ENCODE data around the gene CCDC197. TPM values are rescaled to one million over a fixed set of nuclear protein-coding genes. Genes with fewer than 3 reads are reported as not detected.
A peak's percentile ranks its signal among the peaks of the same experiment; 100 is the strongest.

The CCDC197 gene
- total RNA-seq, 2 experiments from 2014 or later, result 0.45 TPM; not detected in 1

GRCh38 chr14:93956514-93957332 is 40.4 kb upstream of the CCDC197 start:
- peak; percentile 47 for DNase-seq
- Mint-ChIP-seq H3K36me3 (ENCODE audit: low read depth) (peaks cover 59% of the 10 kb centered on the region), H3K27ac (peak overlapping the region; percentile 99), H3K9me3 (no peaks in the 10 kb centered on the region), H3K4me1 (peaks cover 98% of the 10 kb centered on the region), H3K27me3 (no peaks in the 10 kb centered on the region), H3K4me3 (peak overlapping the region; percentile 91)
- ChIA-PET POLR2A (interaction anchor here (2.3 to 12.1 kb wide), 6 partner anchors 8 to 44 kb away, joined by 10 to 616 read pairs (median 20); partner anchors contain the start of gene ASB2), CTCF (interaction anchor here (0.5 to 13.3 kb wide), 7 partner anchors 9 to 777 kb away, joined by 3 to 156 read pairs (median 3); no protein-coding TSS in a partner anchor)

- Mint-ChIP-seq H3K4me1 (peaks cover 96% of the 10 kb centered on the region), H3K9me3 (no peaks in the 10 kb centered on the region), H3K27ac (peak overlapping the region; percentile 99), H3K27me3 (no peaks in the 10 kb centered on the region), H3K36me3 (ENCODE audit: low read depth) (peaks cover 55% of the 10 kb centered on the region), H3K4me3 (peak overlapping the region; percentile 91)
- DNase-seq, result no peak
- ChIA-PET CTCF (interaction anchor here (0.5 to 13.3 kb wide), 3 partner anchors 13 to 777 kb away, joined by 3 to 156 read pairs (median 88); no protein-coding TSS in a partner anchor), POLR2A (interaction anchor here (3.1 to 12.1 kb wide), 4 partner anchors 11 to 43 kb away, joined by 18 to 616 read pairs (median 20); partner anchors contain the start of gene ASB2)
These were observed 39.8 kb upstream of the CCDC197 start for GRCh38 chr14:93957333-93957710.

- peak overlapping the region; percentile 91 for H3K4me3 Mint-ChIP-seq
- ChIA-PET POLR2A (interaction anchor here (1.0 to 12.1 kb wide), 11 partner anchors 8 to 170 kb away, joined by 3 to 616 read pairs (median 4); partner anchors contain the start of genes ASB2 and OTUB2), CTCF (interaction anchor here (0.5 to 13.3 kb wide), 8 partner anchors 12 to 843 kb away, joined by 3 to 156 read pairs (median 4); no protein-coding TSS in a partner anchor)
- peak overlapping the region; percentile 99 for H3K27ac Mint-ChIP-seq
- no peaks in the 10 kb centered on the region for H3K27me3 Mint-ChIP-seq
- no peaks in the 10 kb centered on the region for H3K9me3 Mint-ChIP-seq
- H3K36me3 Mint-ChIP-seq (ENCODE audit: low read depth), result peaks cover 49% of the 10 kb centered on the region
- peaks cover 96% of the 10 kb centered on the region for H3K4me1 Mint-ChIP-seq
- DNase-seq, result no peak
These were observed 39.1 kb upstream of the CCDC197 start for GRCh38 chr14:93957751-93958566.

GRCh38 chr14:93958567-93959238 is 38.4 kb upstream of the CCDC197 start:
- H3K36me3 Mint-ChIP-seq (ENCODE audit: low read depth), result peaks cover 45% of the 10 kb centered on the region

GRCh38 chr14:93959239-93960107 is 37.6 kb upstream of the CCDC197 start:
- H3K4me3 Mint-ChIP-seq, result peak overlapping the region; percentile 75
- H3K36me3 Mint-ChIP-seq (ENCODE audit: low read depth), result peaks cover 43% of the 10 kb centered on the region
- H3K27me3 Mint-ChIP-seq, result no peaks in the 10 kb centered on the region
- DNase-seq, result peak; percentile 96
- peaks cover 96% of the 10 kb centered on the region for H3K4me1 Mint-ChIP-seq
- H3K9me3 Mint-ChIP-seq, result no peaks in the 10 kb centered on the region
- peak overlapping the region; percentile 99 for H3K27ac Mint-ChIP-seq
- POLR2A ChIA-PET, result interaction anchor here (0.9 to 12.1 kb wide), 17 partner anchors 9 to 169 kb away, joined by 3 to 616 read pairs (median 4); partner anchors contain the start of genes ASB2, DDX24, IFI27L1 and OTUB2
- CTCF ChIA-PET, result interaction anchor here (0.9 to 13.3 kb wide), 10 partner anchors 11 to 844 kb away, joined by 3 to 156 read pairs (median 4); partner anchors contain the start of gene ASB2

More at GRCh38 chr14:93958567-93959238, 38.4 kb upstream of the CCDC197 start:
- Mint-ChIP-seq H3K4me3 (peak overlapping the region; percentile 75), H3K27me3 (no peaks in the 10 kb centered on the region), H3K4me1 (peaks cover 96% of the 10 kb centered on the region), H3K9me3 (no peaks in the 10 kb centered on the region), H3K27ac (peak overlapping the region; percentile 99)
- DNase-seq, result no peak
- ChIA-PET POLR2A (interaction anchor here (0.9 to 12.1 kb wide), 13 partner anchors 9 to 170 kb away, joined by 3 to 616 read pairs (median 4); partner anchors contain the start of genes ASB2, DDX24, IFI27L1 and OTUB2), CTCF (interaction anchor here (0.9 to 13.3 kb wide), 10 partner anchors 12 to 843 kb away, joined by 3 to 156 read pairs (median 4); partner anchors contain the start of gene ASB2)

- H3K4me3 Mint-ChIP-seq, result peak overlapping the region; percentile 75
- H3K27ac Mint-ChIP-seq, result peak overlapping the region; percentile 99
- peaks cover 43% of the 10 kb centered on the region for H3K36me3 Mint-ChIP-seq (ENCODE audit: low read depth)
- DNase-seq, result no peak
- CTCF ChIA-PET, result interaction anchor here (1.0 to 13.3 kb wide), 8 partner anchors 10 to 41 kb away, joined by 3 to 156 read pairs (median 4); partner anchors contain the start of gene ASB2
- POLR2A ChIA-PET, result interaction anchor here (0.9 to 12.1 kb wide), 12 partner anchors 7 to 120 kb away, joined by 3 to 616 read pairs (median 5); partner anchors contain the start of genes ASB2, CCDC197, DDX24 and IFI27L1
- H3K4me1 Mint-ChIP-seq, result peaks cover 96% of the 10 kb centered on the region
- peaks cover 5% of the 10 kb centered on the region for H3K9me3 Mint-ChIP-seq
- no peaks in the 10 kb centered on the region for H3K27me3 Mint-ChIP-seq
These were observed 37.0 kb upstream of the CCDC197 start for GRCh38 chr14:93960108-93960475.

GRCh38 chr14:93960774-93961438 is 36.2 kb upstream of the CCDC197 start:
- peaks cover 47% of the 10 kb centered on the region for H3K36me3 Mint-ChIP-seq (ENCODE audit: low read depth)
- no peak for DNase-seq
- peak overlapping the region; percentile 100 for H3K27ac Mint-ChIP-seq
- POLR2A ChIA-PET, result interaction anchor here (1.0 to 12.1 kb wide), 9 partner anchors 8 to 119 kb away, joined by 3 to 616 read pairs (median 15); partner anchors contain the start of genes ASB2, CCDC197, DDX24 and IFI27L1
- peak overlapping the region; percentile 58 for H3K4me3 Mint-ChIP-seq
- peaks cover 97% of the 10 kb centered on the region for H3K4me1 Mint-ChIP-seq
- peaks cover 8% of the 10 kb centered on the region for H3K9me3 Mint-ChIP-seq
- CTCF ChIA-PET, result interaction anchor here (1.0 to 13.3 kb wide), 10 partner anchors 10 to 43 kb away, joined by 3 to 156 read pairs (median 4); partner anchors contain the start of gene ASB2
- no peaks in the 10 kb centered on the region for H3K27me3 Mint-ChIP-seq

- POLR2A ChIA-PET, result interaction anchor here (1.3 to 12.1 kb wide), 3 partner anchors 9 to 15 kb away, joined by 4 to 616 read pairs (median 14); partner anchors contain the start of gene ASB2
- H3K36me3 Mint-ChIP-seq (ENCODE audit: low read depth), result peaks cover 55% of the 10 kb centered on the region
- no peaks in the 10 kb centered on the region for H3K27me3 Mint-ChIP-seq
- no peak for DNase-seq
- H3K4me3 Mint-ChIP-seq, result peak overlapping the region; percentile 58
- H3K4me1 Mint-ChIP-seq, result peaks cover 97% of the 10 kb centered on the region
- peaks cover 8% of the 10 kb centered on the region for H3K9me3 Mint-ChIP-seq
- CTCF ChIA-PET, result interaction anchor here (1.0 to 13.3 kb wide), 6 partner anchors 9 to 42 kb away, joined by 3 to 156 read pairs (median 20); partner anchors contain the start of gene ASB2
- peak overlapping the region; percentile 100 for H3K27ac Mint-ChIP-seq
These were observed 35.5 kb upstream of the CCDC197 start for GRCh38 chr14:93961620-93962019.

GRCh38 chr14:93962701-93963601 is 34.1 kb upstream of the CCDC197 start:
- Mint-ChIP-seq H3K4me1 (peaks cover 97% of the 10 kb centered on the region), H3K27ac (peak overlapping the region; percentile 100), H3K36me3 (ENCODE audit: low read depth) (peaks cover 63% of the 10 kb centered on the region), H3K27me3 (no peaks in the 10 kb centered on the region), H3K4me3 (peak overlapping the region; percentile 71), H3K9me3 (peaks cover 8% of the 10 kb centered on the region)
- CTCF ChIA-PET, result interaction anchor here (0.8 to 13.3 kb wide), 9 partner anchors 8 to 38 kb away, joined by 3 to 156 read pairs (median 8); partner anchors contain the start of gene ASB2
- DNase-seq, result peak; percentile 84
- POLR2A ChIA-PET, result interaction anchor here (0.8 to 12.1 kb wide), 21 partner anchors 7 to 848 kb away, joined by 3 to 616 read pairs (median 4); partner anchors contain the start of genes ASB2, CCDC197, DDX24 and IFI27L1

Measured in activated CD4-positive, alpha-beta memory T cell treated with anti-CD3 and anti-CD28 coated beads, Interleukin-2, amount 10 ng/mL, durations not matched to agents 7 days and 5 days (primary cell).